GM19025 (cell line): Measurements from ENCODE around the gene SAE1.
A peak's percentile ranks its signal among the peaks of the same experiment; 100 is the strongest.
"Not testable (repeated sequence)": the region's sequence is repeated elsewhere in the genome, so short reads cannot be mapped to it uniquely, and the experiment has no call there.

Experiments used
- ATAC-seq: cut with Tn5 transposase; IDR thresholded peaks from one replicate; pipeline ENCODE4 v1.9.1; 2021; ENCODE audit warnings: mild to moderate bottlenecking, low read depth, moderate library complexity; ENCODE audit not compliant: unreplicated experiment

SAE1 gene

DNA sequence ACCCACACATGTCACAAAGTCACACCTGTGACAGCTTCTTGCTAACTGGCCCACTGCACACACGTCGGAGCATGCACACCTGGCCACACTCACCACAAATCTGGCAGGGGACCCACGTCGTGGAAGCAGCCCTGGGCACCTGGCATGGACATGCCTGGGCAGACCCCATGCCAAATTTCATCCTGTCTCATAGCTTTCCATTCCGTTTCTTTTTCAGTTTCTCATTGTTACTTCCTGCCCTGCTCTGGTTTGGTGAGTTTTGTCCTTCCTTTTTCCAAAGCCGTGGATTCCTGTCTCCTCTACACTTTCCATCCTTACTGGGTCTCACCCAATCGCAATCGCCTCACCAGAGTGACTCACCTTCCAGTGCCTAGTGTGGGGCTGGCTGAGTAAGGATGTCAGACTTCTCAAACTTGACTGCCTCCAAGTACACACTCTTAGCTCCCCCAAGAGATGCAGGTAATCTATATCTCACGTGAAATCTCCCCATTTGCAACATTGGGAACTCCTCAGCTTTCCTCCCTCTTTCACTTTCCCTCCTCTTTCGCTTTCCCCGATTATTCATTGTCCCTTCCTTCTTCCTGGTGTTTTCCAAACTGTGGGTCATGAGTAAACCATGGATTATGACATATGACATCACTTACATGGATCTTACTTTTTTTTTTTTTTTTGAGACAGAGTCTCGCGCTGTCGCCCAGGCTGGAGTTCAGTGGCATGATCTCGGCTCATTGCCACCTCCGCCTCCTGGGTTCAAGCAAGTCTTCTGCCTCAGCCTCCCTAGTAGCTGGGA, 102.0 kb downstream of the SAE1 start:
- ATAC-seq = no peak

DNA sequence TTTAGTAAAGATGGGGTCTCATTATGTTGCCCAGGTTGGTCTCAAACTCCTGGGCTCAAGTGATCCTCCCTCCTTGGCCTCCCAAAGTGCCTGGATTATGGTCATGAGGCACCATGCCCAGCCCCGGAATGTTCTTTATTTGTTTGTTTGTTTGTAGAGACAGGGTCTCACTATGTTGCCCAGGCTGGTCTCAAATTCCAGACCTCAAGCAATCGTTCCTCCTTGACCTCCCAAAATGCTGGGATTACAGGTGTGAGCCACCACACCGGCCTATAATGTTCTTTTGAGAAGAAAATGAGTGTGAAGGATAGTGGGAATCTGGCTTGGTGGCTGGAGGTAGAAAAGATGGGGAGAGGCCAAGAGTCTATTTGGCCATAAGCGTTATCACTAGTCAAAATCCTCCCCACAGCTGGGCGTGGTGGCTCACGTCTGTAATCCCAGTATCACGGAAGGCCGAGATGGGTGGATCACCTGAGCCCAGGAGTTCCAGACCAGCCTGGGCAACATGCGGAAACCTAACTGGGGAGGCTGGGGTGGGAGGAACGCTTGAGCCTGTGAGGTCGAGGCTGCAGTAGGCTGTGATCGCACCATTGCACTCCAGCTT, 105.5 kb downstream of the SAE1 start:
- no peak for ATAC-seq

DNA sequence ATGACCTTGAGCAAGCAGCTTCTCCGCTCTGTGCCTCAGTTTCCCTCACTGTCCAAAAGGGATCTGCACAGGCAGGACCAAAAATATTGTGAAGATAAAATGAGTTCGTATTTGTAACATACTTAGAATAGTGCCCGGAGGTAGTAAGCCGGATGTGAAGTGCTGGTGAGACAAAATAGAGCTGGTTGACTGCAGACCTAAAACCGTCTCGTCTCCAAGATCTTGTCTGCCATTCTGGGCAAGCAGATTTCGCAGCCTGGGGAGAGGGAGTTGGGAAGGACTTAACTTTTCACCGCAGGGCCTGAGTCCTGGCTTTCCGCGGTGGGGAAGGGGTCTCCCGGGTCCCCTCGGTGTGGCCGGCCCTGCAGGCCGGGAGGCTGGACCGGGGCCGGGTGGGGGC, 108.5 kb downstream of the SAE1 start:
- ATAC-seq = no peak

DNA sequence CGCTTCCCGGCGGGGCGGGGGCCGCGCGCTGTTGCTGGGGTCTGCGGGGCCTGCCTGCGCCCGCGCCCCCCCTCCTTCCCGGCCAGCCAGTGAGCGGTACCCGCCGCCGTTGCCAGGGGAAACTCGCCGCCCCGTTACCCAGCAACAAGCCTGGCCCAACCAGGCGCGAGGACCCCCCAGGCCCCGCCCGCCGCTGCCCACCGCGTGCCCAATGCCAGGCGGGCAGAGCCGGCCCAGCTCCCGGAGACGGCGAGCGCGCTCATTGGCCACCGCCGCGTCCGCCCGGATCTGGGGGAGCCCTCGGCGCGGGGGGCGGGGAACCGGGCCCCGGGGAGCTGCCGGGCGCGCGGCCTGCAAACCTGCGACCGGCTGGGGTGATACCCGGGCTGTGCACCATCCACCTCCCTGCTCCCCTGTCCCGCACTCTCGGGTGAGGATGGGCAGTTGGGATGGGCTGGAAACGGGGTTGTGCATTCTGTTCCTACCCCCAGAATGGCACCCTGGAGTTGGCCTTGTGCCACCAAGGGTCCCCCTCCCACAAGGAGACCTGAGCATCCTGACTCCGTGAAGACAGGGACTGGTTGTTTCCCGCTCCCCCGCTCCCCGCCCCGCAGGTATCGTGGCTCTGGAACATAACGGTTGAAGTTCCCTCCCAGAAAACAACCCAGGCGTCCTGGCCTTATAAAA, 109.1 kb downstream of the SAE1 start:
- no peak for ATAC-seq

DNA sequence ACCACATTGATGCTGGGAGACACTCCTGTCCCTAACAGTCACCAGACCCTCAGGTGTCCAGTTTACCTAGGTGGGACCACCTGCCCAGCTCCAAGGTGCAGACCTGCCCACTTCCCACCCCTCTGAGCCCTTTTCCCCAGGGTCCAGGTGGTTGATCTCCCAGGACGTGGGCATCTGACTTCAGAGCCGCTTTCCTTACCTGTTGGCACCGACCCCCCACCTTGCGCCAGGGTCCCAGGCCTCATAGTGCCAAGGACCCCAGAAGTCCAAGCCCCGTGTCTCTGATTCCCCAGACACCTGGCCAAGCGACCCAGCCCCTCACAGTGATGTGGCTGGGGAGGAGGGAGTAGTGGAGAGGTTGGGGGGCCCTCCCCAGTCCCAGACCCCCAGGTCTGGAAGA, 109.9 kb downstream of the SAE1 start:
- no peak for ATAC-seq

DNA sequence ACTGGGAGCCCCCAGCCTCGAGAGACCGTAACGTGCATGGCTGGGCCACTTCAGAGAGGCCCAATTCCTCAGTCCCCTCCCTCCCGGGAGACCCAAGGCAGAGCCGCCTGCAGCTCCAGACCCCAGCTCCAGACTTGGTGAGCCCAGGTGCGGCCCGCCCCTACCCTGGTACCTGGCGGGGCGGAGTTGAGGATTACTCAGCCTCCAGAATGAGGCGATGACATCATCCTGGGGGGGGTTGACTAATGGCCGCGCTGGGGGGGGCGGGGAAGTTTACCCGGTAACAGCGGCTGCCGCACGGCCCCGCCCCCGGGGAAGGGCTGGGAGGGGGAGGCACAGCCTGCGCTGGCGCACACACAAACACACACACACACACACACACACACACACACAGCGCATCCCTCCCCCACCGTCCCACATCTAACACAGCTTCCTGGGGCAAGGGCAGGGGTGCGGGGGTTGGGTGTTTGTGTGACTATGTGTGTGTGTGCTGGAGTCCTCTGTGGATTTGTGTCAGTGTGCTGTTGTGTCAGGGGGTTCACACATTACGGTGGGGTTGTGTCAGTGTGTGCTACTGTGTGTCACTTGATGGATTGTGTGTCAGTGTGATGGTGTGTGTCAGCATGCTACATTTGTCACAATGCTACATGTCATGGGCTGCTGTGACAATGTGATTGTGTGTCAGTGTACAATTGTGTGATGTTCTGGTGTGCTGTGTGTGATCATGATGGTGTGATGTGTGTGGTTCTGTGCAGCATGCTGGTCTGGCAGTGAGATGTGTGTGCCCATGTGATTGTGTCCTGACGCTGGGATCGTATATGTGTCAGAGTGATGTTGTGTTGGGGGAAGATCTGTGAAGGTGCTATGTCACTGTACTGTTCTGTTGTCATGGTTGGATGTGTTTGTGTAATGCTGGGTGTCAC, 110.6 kb downstream of the SAE1 start:
- ATAC-seq = no peak

DNA sequence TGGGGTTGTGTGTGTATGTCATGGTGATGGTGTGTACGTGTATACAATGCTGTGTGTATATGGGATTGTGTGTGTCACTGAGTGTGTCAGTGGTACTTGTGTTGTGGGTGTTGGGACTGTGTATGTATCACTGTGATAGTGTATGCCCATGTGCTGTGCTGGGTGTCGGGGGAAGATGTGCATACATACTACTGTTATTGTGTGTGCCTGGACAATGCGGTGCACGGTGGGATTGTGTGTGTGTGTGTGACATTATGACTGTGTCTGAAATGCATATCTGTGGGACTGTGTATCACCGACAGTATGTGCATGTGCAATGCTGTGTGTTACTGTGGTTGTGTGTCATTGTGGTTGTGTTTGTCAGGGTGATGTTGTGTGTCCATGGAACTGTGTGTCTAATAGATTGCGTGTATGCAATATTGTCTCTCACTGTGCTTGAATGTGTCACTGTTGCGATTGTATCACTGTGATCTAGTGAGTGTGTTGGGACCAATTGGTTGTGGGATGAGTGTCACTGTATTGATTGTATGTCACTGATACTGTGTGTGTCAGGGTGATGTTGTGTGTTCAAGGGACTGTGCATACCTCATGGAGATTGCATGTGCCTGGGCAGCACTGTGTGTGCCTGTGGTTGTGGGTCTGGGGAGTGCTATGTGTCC, 111.4 kb downstream of the SAE1 start:
- no peak for ATAC-seq

DNA sequence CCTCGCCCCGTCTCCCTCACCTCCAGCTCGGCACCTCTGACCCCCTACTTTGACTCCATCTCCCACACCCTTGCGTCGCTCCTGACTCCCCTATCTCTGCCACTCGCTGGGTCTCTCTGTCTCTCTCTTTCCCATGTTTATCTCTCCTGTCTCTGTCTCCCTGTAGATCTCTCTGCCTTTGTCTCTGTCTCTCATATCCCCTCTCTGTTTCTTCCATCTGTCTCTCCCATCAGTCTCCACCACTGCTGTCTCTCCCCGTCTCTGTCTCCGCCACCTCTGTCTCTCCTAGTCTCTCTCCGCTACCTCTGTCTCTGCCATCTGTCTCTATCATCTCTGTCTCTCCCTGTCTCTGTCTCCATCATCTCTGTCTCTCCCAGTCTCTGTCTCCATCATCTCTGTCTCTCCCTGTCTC, 112.7 kb downstream of the SAE1 start:
- ATAC-seq = no peak

DNA sequence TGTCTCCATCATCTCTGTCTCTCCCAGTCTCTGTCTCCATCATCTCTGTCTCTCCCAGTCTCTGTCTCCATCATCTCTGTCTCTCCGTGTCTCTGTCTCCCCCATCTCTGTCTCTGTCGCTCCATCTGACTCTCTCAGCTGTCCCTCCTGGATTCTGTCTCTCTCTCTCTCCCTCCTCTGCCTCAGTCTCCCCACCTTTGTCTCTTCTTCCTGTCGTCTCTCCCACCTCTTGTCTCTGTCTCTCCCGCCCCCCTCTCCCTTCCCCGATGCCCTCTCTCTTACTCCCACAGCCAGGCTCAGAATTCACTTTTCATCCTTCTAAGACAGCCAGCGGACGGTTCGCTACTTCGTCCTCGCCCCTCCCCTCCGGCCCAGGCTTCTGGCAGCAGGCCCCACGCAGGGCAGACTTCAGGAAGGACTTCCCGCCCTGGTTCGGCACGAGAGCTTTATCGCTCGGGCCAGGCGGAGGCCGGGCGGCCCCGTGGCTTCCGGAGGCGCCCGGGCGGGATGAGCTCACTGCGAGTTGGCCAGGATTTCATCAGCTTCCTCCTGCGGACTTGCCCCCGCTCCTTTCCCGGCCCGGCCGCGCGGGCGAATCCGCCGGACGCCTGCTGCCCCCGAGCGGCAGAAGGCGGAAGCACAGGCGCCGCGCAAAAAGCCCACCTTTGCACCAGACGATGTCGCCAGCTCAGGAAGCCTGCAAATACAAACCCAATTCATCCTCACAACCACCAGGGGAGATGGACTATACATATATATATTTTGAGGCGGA, 113.3 kb downstream of the SAE1 start:
- ATAC-seq = peak; percentile 73

DNA sequence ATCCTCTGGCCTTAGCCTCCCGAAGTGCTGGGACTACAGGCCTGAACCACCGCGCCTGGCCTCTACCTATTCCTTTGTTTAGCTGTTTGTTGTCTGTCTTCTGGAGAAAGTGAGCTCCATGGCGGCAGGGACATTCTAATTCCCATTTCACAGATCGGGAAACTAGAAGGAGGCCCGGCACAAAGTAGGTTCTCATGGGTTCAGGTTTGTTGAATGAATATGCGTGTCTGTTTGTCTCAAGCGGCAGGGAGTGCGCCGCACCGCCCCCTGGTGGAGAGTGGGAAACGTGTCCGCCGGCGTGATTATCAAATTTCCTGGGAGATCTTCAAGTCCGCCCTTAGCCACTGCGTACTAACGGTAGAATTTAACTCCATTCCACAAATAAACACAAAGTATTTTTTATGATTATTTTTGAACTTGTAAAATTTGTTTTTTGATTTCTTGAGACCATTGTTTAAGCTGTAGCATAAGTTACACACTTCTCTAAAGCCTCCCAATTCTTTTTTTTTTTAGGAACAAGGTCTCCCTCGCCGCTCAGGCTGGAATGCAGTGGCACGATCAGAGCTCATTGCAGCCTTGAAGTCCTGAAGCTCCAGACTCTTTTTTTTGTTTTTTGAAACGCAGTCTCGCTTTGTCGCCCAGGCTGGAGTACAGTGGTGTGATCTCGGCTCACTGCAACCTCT, 116.8 kb downstream of the SAE1 start:
- no peak for ATAC-seq

DNA sequence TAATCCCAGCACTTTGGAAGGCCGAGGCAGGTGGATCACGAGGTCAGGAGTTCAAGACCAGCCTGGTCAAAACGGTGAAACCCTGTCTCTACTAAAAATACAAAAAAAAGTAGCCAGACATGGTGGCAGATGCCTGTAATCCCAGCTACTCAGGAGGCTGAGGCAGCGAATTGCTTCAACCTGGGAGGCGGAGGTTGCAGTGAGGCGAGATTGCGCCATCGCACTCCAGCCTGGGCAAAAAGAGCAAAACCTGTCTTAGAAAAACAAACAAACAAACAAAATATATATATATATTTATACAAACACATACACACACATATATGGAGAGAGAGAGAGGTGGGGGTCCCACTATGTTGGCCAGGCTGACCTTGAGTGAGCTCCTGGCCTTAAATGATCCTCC, 122.4 kb downstream of the SAE1 start:
- not testable (repeated sequence) for ATAC-seq

DNA sequence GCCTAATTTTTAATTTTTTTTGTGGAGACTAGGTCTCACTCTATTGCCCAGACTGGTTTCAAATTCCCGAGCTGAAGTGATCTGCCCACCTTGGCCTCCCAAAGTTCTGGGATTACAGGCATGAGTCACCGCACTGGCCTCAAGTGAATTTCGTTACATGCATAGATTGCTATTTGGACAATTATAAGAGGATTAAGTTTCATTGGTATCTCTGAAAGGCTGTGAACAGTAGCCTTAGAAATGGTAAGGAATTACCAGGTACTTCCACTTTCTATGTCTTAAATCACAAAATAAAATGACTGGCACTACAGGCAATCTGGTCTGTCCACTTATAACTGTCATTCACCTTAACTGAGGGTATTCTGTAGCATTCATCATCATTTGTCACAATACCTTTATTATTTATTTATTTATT, 122.8 kb downstream of the SAE1 start:
- ATAC-seq = no peak

DNA sequence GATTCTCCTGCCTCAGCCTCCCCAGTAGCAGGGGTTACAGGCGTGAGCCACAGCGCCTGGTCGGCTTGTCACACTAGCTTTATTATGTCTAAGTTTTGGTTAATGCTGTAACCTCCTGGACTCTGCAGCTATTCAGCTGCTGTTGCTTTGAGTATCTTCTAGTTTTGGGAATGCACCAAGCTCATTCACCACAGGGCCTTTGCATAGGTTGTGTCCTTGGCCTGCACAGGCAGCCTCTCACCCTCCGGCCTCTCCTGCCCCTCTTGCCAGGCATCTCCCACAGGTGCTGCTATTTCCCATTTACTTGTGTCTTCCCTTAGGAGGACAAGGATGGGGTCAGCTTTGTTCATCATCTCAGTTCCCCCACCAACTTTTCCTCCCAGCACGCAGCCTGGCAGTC, 123.3 kb downstream of the SAE1 start:
- no peak for ATAC-seq

DNA sequence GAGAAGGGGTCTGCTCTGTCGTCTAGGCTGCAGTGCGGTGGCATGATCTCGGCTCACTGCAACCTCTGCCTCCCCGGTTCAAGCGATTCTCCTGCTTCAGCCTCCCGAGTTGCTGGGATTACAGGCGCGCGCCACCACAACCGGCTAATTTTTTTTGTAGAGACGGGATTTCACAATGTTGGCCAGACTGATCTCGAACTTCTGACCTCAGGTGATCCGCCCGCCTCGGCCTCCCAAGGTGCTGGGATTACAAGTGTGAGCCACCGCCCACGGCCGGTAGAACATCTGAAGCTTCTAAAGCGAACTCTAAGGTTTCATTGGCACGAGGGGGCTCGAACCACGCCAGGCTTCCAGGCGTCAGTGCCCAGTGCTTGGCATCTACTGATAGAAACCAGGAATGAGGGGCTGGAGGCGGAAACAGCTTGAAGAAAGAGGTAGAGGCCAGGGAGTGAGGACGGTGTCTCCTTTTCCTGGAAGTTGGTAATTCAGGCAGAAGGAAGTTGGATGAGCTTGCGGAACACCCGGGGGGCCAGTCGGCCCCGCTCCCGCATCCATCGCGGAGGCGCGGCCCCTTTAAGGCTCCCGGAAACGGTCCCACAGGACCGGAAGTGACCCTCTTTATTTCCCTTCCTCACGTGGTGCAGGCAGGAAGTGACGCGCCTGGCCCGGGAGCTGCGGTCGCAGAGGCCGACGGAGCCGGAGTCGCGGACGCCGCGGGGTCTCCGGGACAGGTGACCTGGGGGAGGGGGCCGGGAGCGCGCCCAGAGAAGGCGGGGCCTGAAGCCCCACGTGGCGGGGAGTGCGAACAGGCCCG, 125.5 kb downstream of the SAE1 start, which contains the start of gene CCDC9:
Gene CCDC9, plus strand, starts transcription at position 647 of the 814 bp plus-strand sequence. CDS start 1,876 bp downstream, outside the sequence.
- peak; percentile 46 for ATAC-seq

DNA sequence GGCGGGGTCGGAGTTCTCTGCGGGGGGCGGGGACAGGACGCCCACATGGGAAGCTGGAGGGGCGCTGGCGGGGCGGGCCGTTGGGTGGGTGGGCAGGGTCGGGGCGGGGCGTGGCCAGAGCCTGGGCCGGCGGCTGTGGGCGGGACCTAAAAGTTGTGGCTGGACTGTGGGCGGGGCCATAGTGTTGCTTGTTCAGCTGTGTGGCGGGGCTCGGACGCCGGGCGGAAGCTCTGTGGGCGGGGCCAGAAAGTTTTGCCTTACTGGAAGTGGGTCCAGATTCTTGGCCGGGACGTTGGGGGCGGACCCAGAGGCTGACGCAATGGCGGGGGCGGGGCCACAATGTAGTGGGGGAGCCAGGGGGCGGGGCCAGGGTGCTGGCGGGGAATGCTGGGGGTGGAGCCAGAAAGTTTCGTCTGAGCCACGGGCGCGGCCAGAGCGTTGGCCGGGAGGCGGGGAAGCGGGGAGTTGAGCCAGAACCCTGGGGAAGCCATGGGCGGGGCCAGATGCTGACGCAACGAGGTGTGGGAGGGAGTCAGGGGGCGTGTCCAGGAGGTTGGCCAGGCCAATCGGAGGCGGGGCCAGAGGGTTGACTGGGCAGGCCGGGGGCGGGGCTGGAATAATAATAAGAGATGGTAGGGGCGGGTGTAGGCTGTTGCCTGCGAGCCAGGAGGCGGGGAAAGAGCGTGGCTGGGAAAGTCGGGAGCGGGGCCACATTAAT, 126.2 kb downstream of the SAE1 start:
- ATAC-seq = peak; percentile 63

DNA sequence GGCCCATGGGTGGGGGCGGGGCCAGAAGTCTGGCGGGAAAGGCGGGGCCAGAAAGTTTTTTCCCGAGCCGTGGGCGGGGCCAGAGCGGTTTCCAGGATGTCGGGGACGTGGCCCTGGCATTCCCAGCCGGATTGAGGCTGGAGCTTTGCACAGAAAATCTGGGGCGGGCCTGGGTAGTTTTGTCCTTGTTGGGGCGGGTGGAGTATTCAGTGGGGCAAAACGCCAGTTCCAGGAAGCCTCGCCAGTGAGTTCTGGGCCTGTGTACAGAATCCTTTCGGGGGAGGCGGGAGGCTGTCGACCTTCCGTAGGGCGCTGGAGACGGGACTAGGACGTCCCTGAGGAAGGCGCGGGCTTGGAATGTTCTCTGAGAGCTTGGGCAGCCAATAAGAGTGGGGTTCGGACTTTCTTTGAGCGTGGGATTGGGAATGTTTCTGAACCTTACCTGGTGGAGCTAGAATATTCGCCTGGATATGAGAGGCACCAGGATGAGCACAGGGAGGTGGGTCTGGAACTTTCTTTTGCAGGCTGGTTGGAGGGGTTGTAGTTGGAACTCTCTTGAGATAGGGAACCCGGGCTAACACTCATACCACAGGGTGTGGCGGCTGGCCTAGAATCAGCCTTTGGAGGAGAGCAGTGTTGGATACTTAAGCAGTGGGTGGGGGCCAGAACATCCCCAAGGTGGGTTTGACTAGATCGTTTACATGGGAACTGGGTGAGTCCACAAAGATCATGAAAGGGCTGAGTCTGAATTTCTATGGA, 127.0 kb downstream of the SAE1 start:
- no peak for ATAC-seq
